ENCODE measurements around the gene UBE2M.

DNA sequence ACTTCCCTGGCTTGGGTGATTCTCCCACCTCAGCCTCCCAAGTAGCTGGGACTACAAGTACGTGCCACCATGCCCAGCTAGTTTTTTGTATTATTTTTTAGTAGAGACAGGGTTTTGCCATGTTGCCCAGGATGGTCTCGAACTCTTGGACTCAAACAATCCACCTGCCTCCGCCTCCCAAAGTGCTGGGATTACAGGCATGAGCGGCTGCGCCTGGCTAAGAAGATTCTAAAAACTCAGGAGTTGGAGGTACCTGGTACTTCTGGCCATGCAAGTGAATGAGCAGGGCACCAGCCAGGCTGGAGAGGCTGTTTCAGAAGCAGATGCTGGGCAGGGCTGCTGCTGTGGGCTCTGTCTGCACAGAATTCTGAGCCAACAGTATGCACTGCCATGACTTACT, 8.6 kb upstream of the UBE2M start:
- TF ChIP-seq ZNF274 (IDR thresholded peaks at IDR 0.05; ENCODE audit: low read depth, low read length) = no peak
- TF ChIP-seq SUZ12 (IDR thresholded peaks at IDR 0.05; ENCODE audit: extremely low read depth, insufficient read depth, insufficient read length) = no peak
- TF ChIP-seq YY1 (IDR thresholded peaks at IDR 0.05; ENCODE audit: insufficient read depth, insufficient read length) = no peak

All from NT2/D1 (cell line).